H1 (cell line): ENCODE data around the gene MS4A15. TPM values are rescaled to one million over a fixed set of nuclear protein-coding genes. Genes with fewer than 3 reads are reported as not detected.

Experiments used
- CTCF ChIA-PET: fragments of 300-600 bp; sonication (Branson Sonifier 250); formaldehyde crosslinking; loops from one replicate; lab custom pipeline; 2021; ENCODE audit not compliant: partially characterized antibody; lab: Charles Lee
- POLR2A ChIA-PET: fragments of 300-600 bp; sonication (Branson Sonifier 250); formaldehyde crosslinking; loops from one replicate; lab custom pipeline; 2021; ENCODE audit warnings: inconsistent platforms; ENCODE audit not compliant: partially characterized antibody; lab: Charles Lee
- DNase-seq, 2 experiments: peaks; one replicate each; pipeline versions ENCODE4 v3.0.0 to v3.0.0-alpha.2; 2010 to 2022; ENCODE audit warnings: low spot score in 2 of 2, low read depth in 1 of 2, mixed read lengths in 1 of 2
- FAIRE-seq: peaks from 2 replicates; lab custom pipeline; 2011; peaks lifted over from hg19 to GRCh38; lab: Jason Lieb, UNC
- H2AFZ ChIP-seq: 2 replicates; pipeline ENCODE4 v1.8.1; 2012; ENCODE audit warnings: low read length, inconsistent platforms
- H2AK5ac ChIP-seq: 2 replicates; pipeline ENCODE4 v1.6.1; 2013; ENCODE audit warnings: low read depth, low read length
- H2BK120ac ChIP-seq: replicated peaks from 2 replicates; pipeline ENCODE3; 2013; ENCODE audit warnings: low read depth, low read length, inconsistent platforms
- H2BK12ac ChIP-seq: 2 replicates; pipeline ENCODE4 v1.6.1; 2013; ENCODE audit warnings: low read depth, low read length
- H2BK15ac ChIP-seq: 2 replicates; pipeline ENCODE4 v1.6.1; 2013; ENCODE audit warnings: low read length
- H2BK20ac ChIP-seq: 2 replicates; pipeline ENCODE4 v1.6.1; 2013; ENCODE audit warnings: low read length
- H2BK5ac ChIP-seq: 2 replicates; pipeline ENCODE4 v1.6.1; 2013; ENCODE audit warnings: low read depth, low read length
- H3K14ac ChIP-seq: 2 replicates; pipeline ENCODE4 v1.6.1; 2013; ENCODE audit warnings: inconsistent platforms; ENCODE audit not compliant: insufficient read length
- H3K18ac ChIP-seq: 2 replicates; pipeline ENCODE4 v1.6.1; 2013; ENCODE audit warnings: low read length; ENCODE audit errors: extremely low read depth
- H3K23ac ChIP-seq: 2 replicates; pipeline ENCODE4 v1.6.1; 2013; ENCODE audit warnings: inconsistent platforms; ENCODE audit not compliant: insufficient read length
- H3K23me2 ChIP-seq: 2 replicates; pipeline ENCODE4 v1.6.1; 2013; ENCODE audit warnings: low read depth, low read length
- H3K27ac ChIP-seq: 2 replicates; pipeline ENCODE4 v1.6.1; 2011; ENCODE audit warnings: low read depth, low read length, inconsistent platforms
- H3K27me3 ChIP-seq, 4 experiments: replicated peaks in 1 of 4; 1 replicate in 1 of 4; 2 replicates in 3 of 4; pipeline versions ENCODE4 v1.6.1 to v1.8.1; 2011 to 2013; ENCODE audit warnings: low read length in 3 of 4, mild to moderate bottlenecking in 3 of 4, inconsistent platforms in 2 of 4, mixed read lengths in 2 of 4, moderate library complexity in 1 of 4; ENCODE audit not compliant: control insufficient read depth in 3 of 4, insufficient read depth in 3 of 4; ENCODE audit errors: extremely low read depth in 1 of 4
- H3K36me3 ChIP-seq, 4 experiments: 2 replicates each; pipeline versions ENCODE4 v1.6.1 to v1.8.1; 2011 to 2013; ENCODE audit warnings: mild to moderate bottlenecking in 4 of 4, low read length in 3 of 4, moderate library complexity in 2 of 4, control low read depth in 1 of 4, inconsistent platforms in 1 of 4; ENCODE audit not compliant: insufficient read depth in 4 of 4, control insufficient read depth in 2 of 4
- H3K4ac ChIP-seq: replicated peaks from 2 replicates; pipeline ENCODE3; 2013; ENCODE audit warnings: low read length, low read depth, mixed read lengths, inconsistent platforms; ENCODE audit not compliant: insufficient read length
- H3K4me1 ChIP-seq, 4 experiments: replicated peaks in 1 of 4; 1 replicate in 1 of 4; 2 replicates in 3 of 4; pipeline versions ENCODE4 v1.6.1 to v1.8.1; 2011 to 2013; ENCODE audit warnings: low read length in 3 of 4, inconsistent platforms in 2 of 4, mixed read lengths in 1 of 4; ENCODE audit not compliant: insufficient read depth in 4 of 4, control insufficient read depth in 3 of 4
- H3K4me2 ChIP-seq, 2 experiments: 2 replicates each; pipeline versions ENCODE4 v1.6.1 to v1.8.1; 2011 to 2013; ENCODE audit warnings: low read depth in 2 of 2, low read length in 2 of 2, control low read depth in 1 of 2, inconsistent platforms in 1 of 2, mild to moderate bottlenecking in 1 of 2; ENCODE audit not compliant: insufficient read depth in 1 of 2
- H3K4me3 ChIP-seq, 4 experiments: fragments of 200-600, 300-600 bp in 1 of 4; sonication (generic), shearing (Covaris generic), sonication (Bioruptor Twin) in 1 of 4; 2 replicates each; pipeline versions ENCODE4 v1.5.1 to v1.8.1; 2011 to 2016; ENCODE audit warnings: low read length in 4 of 4, low read depth in 3 of 4, control low read depth in 2 of 4, inconsistent platforms in 2 of 4, mild to moderate bottlenecking in 2 of 4, mixed read lengths in 1 of 4, moderate library complexity in 1 of 4; ENCODE audit not compliant: insufficient read depth in 2 of 4; ENCODE audit errors: extremely low read depth in 1 of 4
- H3K56ac ChIP-seq: replicated peaks from 2 replicates; pipeline ENCODE3; 2013; ENCODE audit warnings: low read depth, mild to moderate bottlenecking, mixed read lengths, low read length, inconsistent platforms; ENCODE audit not compliant: insufficient read length
- H3K79me1 ChIP-seq: 2 replicates; pipeline ENCODE4 v1.6.1; 2013; ENCODE audit warnings: low read depth, low read length, control low read depth
- H3K79me2 ChIP-seq, 2 experiments: 2 replicates each; pipeline versions ENCODE4 v1.6.1 to v1.8.1; 2012 to 2013; ENCODE audit warnings: low read length in 2 of 2, mild to moderate bottlenecking in 2 of 2, inconsistent platforms in 1 of 2; ENCODE audit not compliant: insufficient read depth in 2 of 2, control insufficient read depth in 1 of 2
- H3K9ac ChIP-seq, 4 experiments: replicated peaks in 1 of 4; 1 replicate in 1 of 4; 2 replicates in 3 of 4; pipeline versions ENCODE4 v1.6.1 to v1.8.1; 2011 to 2013; ENCODE audit warnings: low read depth in 3 of 4, low read length in 3 of 4, control low read depth in 2 of 4, mild to moderate bottlenecking in 2 of 4, moderate library complexity in 2 of 4, inconsistent platforms in 1 of 4; ENCODE audit errors: extremely low read depth in 1 of 4
- H3K9me3 ChIP-seq, 2 experiments: 2 replicates each; pipeline versions ENCODE4 v1.6.1 to v1.8.1; 2012 to 2013; ENCODE audit warnings: mild to moderate bottlenecking in 2 of 2, moderate library complexity in 2 of 2, control low read depth in 1 of 2, inconsistent platforms in 1 of 2, low read depth in 1 of 2, low read length in 1 of 2, mixed read lengths in 1 of 2; ENCODE audit not compliant: insufficient read depth in 2 of 2
- H4K20me1 ChIP-seq, 2 experiments: replicated peaks in 1 of 2; 2 replicates each; pipeline versions ENCODE3 to v1.8.1; 2011 to 2013; ENCODE audit warnings: inconsistent platforms in 2 of 2, low read length in 2 of 2, mild to moderate bottlenecking in 1 of 2; ENCODE audit not compliant: insufficient read depth in 2 of 2, control insufficient read depth in 1 of 2
- H4K5ac ChIP-seq: 2 replicates; pipeline ENCODE4 v1.6.1; 2013; ENCODE audit warnings: low read length, low read depth, mixed read lengths, inconsistent platforms; ENCODE audit not compliant: insufficient read length
- H4K8ac ChIP-seq: 2 replicates; pipeline ENCODE4 v1.8.0; 2013; ENCODE audit warnings: mild to moderate bottlenecking, moderate library complexity, low read length, inconsistent platforms; ENCODE audit not compliant: insufficient read depth; ENCODE audit errors: extremely low read depth
- H4K91ac ChIP-seq: replicated peaks from 2 replicates; pipeline ENCODE3; 2013; ENCODE audit warnings: low read length, mixed read lengths, inconsistent platforms; ENCODE audit not compliant: insufficient read length
- FOSL1 ChIP-seq: IDR thresholded peaks from 2 replicates; pipeline ENCODE4 v1.6.1; 2011; ENCODE audit warnings: mild to moderate bottlenecking, low read depth, low read length, moderate library complexity; ENCODE audit not compliant: insufficient read depth
- SIX5 ChIP-seq: IDR thresholded peaks from 2 replicates; pipeline ENCODE4 v1.6.1; 2011; ENCODE audit warnings: mild to moderate bottlenecking, low read depth, low read length
- SP4 ChIP-seq: IDR thresholded peaks from 2 replicates; pipeline ENCODE4 v1.6.1; 2012; ENCODE audit warnings: low read length, inconsistent platforms
- WGBS, 2 experiments: shearing (Covaris generic) in 1 of 2; methylation state at CpG; one replicate each; pipeline versions ENCODE4 v1.1.6 to v1.1.7; 2013 to 2015; ENCODE audit warnings: low lambda C conversion rate in 2 of 2, mixed read lengths in 2 of 2, inconsistent platforms in 1 of 2, low coverage in 1 of 2, missing lambda C conversion rate in 1 of 2; ENCODE audit not compliant: insufficient replicate concordance in 2 of 2, insufficient coverage in 1 of 2, insufficient read length in 1 of 2; ENCODE audit errors: extremely low coverage in 1 of 2, missing lambda C conversion rate in 1 of 2; 5-methylcytosine and 5-hydroxymethylcytosine counted together
- polyA plus RNA-seq, 7 experiments: library from polyadenylated mRNA; depleted of rRNA in 3 of 7; stranded (reverse) in 5 of 7; unstranded in 2 of 7; fragments of >200 nt in 5 of 7; fragments of 200-250 nt in 2 of 7; gene quantifications; 1 replicate in 5 of 7; 2 replicates in 1 of 7; 4 replicates in 1 of 7; pipeline versions ENCODE4 v1.2.1 to v1.2.3, GENCODE V29; 2011 to 2013; ENCODE audit warnings: missing spikeins in 2 of 7, mixed read lengths in 2 of 7
- total RNA-seq: library from RNA; stranded (reverse); fragmentation: NEBNext Ultra II Directional; extraction: Animal tissue kit (Norgen Biotek cat#: 25700); gene quantifications from 2 replicates; pipeline ENCODE4 v1.2.1, GENCODE V29; 2021
- TF ChIP-seq, protein P1 (sequence below), 3 experiments: IDR thresholded peaks; 1 replicate in 2 of 3; 2 replicates in 1 of 3; pipeline versions ENCODE4 v1.5.1 to v1.6.1; 2011; ENCODE audit warnings: low read length in 3 of 3, mild to moderate bottlenecking in 3 of 3, inconsistent platforms in 2 of 3, low read depth in 1 of 3, moderate library complexity in 1 of 3; ENCODE audit not compliant: insufficient read depth in 1 of 3; ENCODE audit errors: control extremely low read depth in 1 of 3
- TF ChIP-seq, protein P2 (sequence below): IDR thresholded peaks from 2 replicates; pipeline ENCODE4 v1.6.1; 2011; ENCODE audit warnings: low read length, improper control_type of control experiment

Gene MS4A15
- total and polyA plus RNA-seq, 2 of the 8 experiments (the other 6 are each of a cell fraction or from before 2014, with no cell fraction given): 0.15 to 0.17 TPM

DNA sequence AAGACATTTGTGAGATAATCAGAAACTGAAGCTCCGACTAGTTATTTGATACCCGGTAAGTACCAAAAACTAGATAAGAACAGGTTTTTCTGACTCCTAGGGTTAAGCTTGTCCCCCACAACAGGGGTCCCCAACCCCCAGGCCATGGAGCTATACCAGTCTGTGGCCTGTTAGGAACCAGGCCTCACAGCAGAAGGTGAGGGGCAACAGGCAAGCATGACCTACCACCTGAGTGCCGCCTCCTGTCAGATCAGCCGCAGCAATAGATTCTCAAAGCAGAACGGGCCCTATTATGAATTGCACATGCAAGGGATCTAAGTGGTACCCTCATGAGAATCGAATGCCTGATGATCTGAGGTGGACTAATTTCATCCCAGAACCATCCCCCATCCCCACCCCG lies 27.2 kb downstream of the MS4A15 start:
- H3K79me2 ChIP-seq: no peaks in the 10 kb centered on the region
- no peak overlapping the region for H2AFZ ChIP-seq
- H2BK20ac ChIP-seq: no peak overlapping the region
- H3K27me3 ChIP-seq: no peaks in the 10 kb centered on the region; a peak in 1 of 7 replicates
- no peak overlapping the region for H4K8ac ChIP-seq
- no peak overlapping the region for H2BK120ac ChIP-seq
- no peak overlapping the region for H3K4me2 ChIP-seq
- no peak overlapping the region for H3K56ac ChIP-seq
- no peaks in the 10 kb centered on the region for H3K36me3 ChIP-seq
- H2BK5ac ChIP-seq: no peak overlapping the region
- H4K5ac ChIP-seq: no peak overlapping the region
- WGBS, 2 experiments: 87% methylated on average over 7 of the region's 7 CpGs; no CpG with 5 or more reads in 1 of the 2 experiments
- H3K23me2 ChIP-seq: no peaks in the 10 kb centered on the region
- H3K79me1 ChIP-seq: no peaks in the 10 kb centered on the region
- 0 out of 4 replicates have a peak, but pooled peaks cover 0 to 3% of the 10 kb centered on the region in 2 experiments for H3K9me3 ChIP-seq
- no peak overlapping the region for H3K14ac ChIP-seq
- no peaks in the 10 kb centered on the region for H4K20me1 ChIP-seq
- H3K23ac ChIP-seq: no peak overlapping the region
- DNase-seq (no peak), FAIRE-seq (no peak)
- H3K4ac ChIP-seq: no peak overlapping the region
- H4K91ac ChIP-seq: no peak overlapping the region
- H2BK15ac ChIP-seq: no peak overlapping the region
- CTCF ChIA-PET: interaction anchor here (0.9 to 1.9 kb wide), 3 partner anchors 9 to 48 kb away, joined by 3 to 6 read pairs (median 4); partner anchors contain the start of gene MS4A15
- H2AK5ac ChIP-seq: no peak overlapping the region
- H3K18ac ChIP-seq: no peak overlapping the region
- no peak overlapping the region for H3K27ac ChIP-seq
- no peak overlapping the region for H3K4me3 ChIP-seq
- no peaks in the 10 kb centered on the region; a peak in 1 of 7 replicates for H3K4me1 ChIP-seq
- no peak overlapping the region for H2BK12ac ChIP-seq
- POLR2A ChIA-PET: interaction anchor here (1.6 kb wide), 1 partner anchor 105 kb away, joined by 3 read pairs; no protein-coding TSS in a partner anchor
- no peak overlapping the region for H3K9ac ChIP-seq
- TF ChIP-seq, protein P1, sequence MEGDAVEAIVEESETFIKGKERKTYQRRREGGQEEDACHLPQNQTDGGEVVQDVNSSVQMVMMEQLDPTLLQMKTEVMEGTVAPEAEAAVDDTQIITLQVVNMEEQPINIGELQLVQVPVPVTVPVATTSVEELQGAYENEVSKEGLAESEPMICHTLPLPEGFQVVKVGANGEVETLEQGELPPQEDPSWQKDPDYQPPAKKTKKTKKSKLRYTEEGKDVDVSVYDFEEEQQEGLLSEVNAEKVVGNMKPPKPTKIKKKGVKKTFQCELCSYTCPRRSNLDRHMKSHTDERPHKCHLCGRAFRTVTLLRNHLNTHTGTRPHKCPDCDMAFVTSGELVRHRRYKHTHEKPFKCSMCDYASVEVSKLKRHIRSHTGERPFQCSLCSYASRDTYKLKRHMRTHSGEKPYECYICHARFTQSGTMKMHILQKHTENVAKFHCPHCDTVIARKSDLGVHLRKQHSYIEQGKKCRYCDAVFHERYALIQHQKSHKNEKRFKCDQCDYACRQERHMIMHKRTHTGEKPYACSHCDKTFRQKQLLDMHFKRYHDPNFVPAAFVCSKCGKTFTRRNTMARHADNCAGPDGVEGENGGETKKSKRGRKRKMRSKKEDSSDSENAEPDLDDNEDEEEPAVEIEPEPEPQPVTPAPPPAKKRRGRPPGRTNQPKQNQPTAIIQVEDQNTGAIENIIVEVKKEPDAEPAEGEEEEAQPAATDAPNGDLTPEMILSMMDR (IDR thresholded peaks at IDR 0.05; ENCODE audit: control extremely low read depth in 1 of 3, insufficient read depth in 1 of 3, low read depth in 1 of 3, low read length in 3 of 3): no peak
- TF ChIP-seq FOSL1 (no peak), SP4 (no peak), SIX5 (no peak)
- TF ChIP-seq, protein P2, sequence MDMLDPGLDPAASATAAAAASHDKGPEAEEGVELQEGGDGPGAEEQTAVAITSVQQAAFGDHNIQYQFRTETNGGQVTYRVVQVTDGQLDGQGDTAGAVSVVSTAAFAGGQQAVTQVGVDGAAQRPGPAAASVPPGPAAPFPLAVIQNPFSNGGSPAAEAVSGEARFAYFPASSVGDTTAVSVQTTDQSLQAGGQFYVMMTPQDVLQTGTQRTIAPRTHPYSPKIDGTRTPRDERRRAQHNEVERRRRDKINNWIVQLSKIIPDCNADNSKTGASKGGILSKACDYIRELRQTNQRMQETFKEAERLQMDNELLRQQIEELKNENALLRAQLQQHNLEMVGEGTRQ: no peak
